Ishikawa (cell line): Measurements from ENCODE around the gene RAPSN.

Experiments
- CEBPB ChIP-seq: IDR thresholded peaks from 2 replicates; pipeline ENCODE4 v1.6.1; 2012
- CREB1 ChIP-seq: IDR thresholded peaks from 2 replicates; pipeline ENCODE4 v1.6.1; 2012; ENCODE audit warnings: low read depth
- EGR1 ChIP-seq: IDR thresholded peaks from 2 replicates; pipeline ENCODE4 v1.6.1; 2012
- EP300 ChIP-seq: IDR thresholded peaks from 2 replicates; pipeline ENCODE4 v1.6.1; 2012; ENCODE audit warnings: borderline replicate concordance
- FOXM1 ChIP-seq: IDR thresholded peaks from 2 replicates; pipeline ENCODE4 v1.6.1; 2012; ENCODE audit warnings: low read depth, borderline replicate concordance
- NFIC ChIP-seq: IDR thresholded peaks from 2 replicates; pipeline ENCODE4 v1.6.1; 2012
- RAD21 ChIP-seq: IDR thresholded peaks from 2 replicates; pipeline ENCODE4 v1.6.1; 2012; ENCODE audit warnings: low read depth
- TAF1 ChIP-seq: IDR thresholded peaks from 2 replicates; pipeline ENCODE4 v1.6.1; 2012; ENCODE audit warnings: low read depth, mild to moderate bottlenecking
- TCF12 ChIP-seq: IDR thresholded peaks from 2 replicates; pipeline ENCODE4 v1.6.1; 2012; ENCODE audit warnings: low read depth
- TEAD4 ChIP-seq: IDR thresholded peaks from 2 replicates; pipeline ENCODE4 v1.6.1; 2012
- YY1 ChIP-seq: IDR thresholded peaks from 2 replicates; pipeline ENCODE4 v1.6.1; 2012; ENCODE audit warnings: low read depth
- ZBTB7A ChIP-seq: IDR thresholded peaks from 2 replicates; pipeline ENCODE4 v1.6.1; 2012; ENCODE audit warnings: low read depth
- TF ChIP-seq, protein P1 (sequence below): IDR thresholded peaks from 2 replicates; pipeline ENCODE4 v1.6.1; 2012
- TF ChIP-seq, protein P2 (sequence below): IDR thresholded peaks from 2 replicates; pipeline ENCODE4 v1.6.1; 2012
- TF ChIP-seq, protein P3 (sequence below): IDR thresholded peaks from 2 replicates; pipeline ENCODE4 v1.6.1; 2012; ENCODE audit warnings: low read depth, mild to moderate bottlenecking

The RAPSN gene

DNA sequence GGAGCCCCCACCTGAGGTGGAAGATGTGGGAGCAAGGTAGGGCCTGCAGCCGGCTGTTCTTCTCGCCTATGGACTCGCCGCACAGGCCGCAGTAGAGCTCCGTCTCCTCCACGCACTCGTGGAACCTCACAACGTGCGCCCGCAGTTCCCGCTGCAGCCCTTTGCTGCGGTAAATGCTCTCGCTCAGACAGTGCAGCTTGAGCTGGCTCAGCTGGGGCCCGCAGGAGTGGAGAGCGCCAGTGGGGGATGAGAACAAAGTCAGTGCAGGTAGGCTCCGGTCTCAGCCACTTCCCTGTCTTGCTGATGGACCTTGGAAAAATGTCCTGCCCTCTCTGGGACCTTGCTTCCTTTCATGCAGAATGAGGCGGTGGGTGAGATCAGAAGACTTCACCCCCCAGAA is 10.2 kb downstream of the RAPSN start:
- no peak for TF ChIP-seq FOXM1
- TF ChIP-seq ZBTB7A = no peak
- no peak for TF ChIP-seq EGR1
- TF ChIP-seq YY1 = no peak
- TF ChIP-seq EP300 = no peak
- no peak for TF ChIP-seq TEAD4
- no peak for TF ChIP-seq NFIC
- TF ChIP-seq, protein P1, sequence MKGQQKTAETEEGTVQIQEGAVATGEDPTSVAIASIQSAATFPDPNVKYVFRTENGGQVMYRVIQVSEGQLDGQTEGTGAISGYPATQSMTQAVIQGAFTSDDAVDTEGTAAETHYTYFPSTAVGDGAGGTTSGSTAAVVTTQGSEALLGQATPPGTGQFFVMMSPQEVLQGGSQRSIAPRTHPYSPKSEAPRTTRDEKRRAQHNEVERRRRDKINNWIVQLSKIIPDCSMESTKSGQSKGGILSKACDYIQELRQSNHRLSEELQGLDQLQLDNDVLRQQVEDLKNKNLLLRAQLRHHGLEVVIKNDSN = no peak
- TF ChIP-seq TAF1 = no peak
- TF ChIP-seq TCF12 = no peak
- TF ChIP-seq CEBPB = no peak
- TF ChIP-seq, protein P2, sequence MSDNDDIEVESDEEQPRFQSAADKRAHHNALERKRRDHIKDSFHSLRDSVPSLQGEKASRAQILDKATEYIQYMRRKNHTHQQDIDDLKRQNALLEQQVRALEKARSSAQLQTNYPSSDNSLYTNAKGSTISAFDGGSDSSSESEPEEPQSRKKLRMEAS = no peak
- TF ChIP-seq RAD21 = no peak

DNA sequence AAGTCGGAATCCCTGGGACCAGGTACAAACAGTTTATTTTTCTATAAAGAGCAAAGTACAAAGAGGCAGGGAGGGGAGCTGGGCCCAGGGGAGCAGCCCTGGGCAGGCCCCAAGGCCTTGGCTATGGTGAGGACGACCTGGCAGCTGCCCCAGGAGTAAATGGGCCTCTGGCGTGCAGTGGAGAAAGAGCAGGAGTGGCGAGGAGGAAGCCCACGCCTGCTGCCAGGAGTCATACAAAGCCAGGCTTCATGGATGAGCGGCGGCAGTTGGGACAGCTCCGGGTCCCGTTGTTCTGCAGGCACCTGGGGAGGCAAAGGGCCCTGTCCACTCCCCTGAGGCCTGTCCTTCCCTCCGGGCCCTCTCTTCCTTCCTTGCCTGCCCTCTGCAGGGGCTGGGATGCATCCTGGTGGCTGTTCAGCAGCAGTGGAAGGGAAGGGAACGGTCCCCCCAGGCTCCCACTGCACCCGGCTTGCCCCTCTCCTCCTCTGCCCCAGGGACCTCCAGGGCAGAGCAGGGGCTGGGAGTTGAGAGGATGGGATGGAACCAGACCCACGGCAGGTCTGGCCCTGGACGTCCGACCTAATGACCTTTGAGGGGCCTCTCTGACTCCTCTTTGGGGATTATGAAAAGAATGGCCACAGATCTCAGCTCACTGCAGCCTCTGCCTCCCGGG is 11.1 kb downstream of the RAPSN start:
- TF ChIP-seq CEBPB (no peak), TAF1 (no peak), EP300 (no peak), EGR1 (no peak), YY1 (no peak), TEAD4 (no peak), CREB1 (no peak), RAD21 (no peak), ZBTB7A (no peak), FOXM1 (no peak), NFIC (no peak), TCF12 (no peak)
- TF ChIP-seq, protein P1 = no peak
- TF ChIP-seq, protein P3, sequence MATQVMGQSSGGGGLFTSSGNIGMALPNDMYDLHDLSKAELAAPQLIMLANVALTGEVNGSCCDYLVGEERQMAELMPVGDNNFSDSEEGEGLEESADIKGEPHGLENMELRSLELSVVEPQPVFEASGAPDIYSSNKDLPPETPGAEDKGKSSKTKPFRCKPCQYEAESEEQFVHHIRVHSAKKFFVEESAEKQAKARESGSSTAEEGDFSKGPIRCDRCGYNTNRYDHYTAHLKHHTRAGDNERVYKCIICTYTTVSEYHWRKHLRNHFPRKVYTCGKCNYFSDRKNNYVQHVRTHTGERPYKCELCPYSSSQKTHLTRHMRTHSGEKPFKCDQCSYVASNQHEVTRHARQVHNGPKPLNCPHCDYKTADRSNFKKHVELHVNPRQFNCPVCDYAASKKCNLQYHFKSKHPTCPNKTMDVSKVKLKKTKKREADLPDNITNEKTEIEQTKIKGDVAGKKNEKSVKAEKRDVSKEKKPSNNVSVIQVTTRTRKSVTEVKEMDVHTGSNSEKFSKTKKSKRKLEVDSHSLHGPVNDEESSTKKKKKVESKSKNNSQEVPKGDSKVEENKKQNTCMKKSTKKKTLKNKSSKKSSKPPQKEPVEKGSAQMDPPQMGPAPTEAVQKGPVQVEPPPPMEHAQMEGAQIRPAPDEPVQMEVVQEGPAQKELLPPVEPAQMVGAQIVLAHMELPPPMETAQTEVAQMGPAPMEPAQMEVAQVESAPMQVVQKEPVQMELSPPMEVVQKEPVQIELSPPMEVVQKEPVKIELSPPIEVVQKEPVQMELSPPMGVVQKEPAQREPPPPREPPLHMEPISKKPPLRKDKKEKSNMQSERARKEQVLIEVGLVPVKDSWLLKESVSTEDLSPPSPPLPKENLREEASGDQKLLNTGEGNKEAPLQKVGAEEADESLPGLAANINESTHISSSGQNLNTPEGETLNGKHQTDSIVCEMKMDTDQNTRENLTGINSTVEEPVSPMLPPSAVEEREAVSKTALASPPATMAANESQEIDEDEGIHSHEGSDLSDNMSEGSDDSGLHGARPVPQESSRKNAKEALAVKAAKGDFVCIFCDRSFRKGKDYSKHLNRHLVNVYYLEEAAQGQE = no peak
- TF ChIP-seq, protein P2 = no peak

DNA sequence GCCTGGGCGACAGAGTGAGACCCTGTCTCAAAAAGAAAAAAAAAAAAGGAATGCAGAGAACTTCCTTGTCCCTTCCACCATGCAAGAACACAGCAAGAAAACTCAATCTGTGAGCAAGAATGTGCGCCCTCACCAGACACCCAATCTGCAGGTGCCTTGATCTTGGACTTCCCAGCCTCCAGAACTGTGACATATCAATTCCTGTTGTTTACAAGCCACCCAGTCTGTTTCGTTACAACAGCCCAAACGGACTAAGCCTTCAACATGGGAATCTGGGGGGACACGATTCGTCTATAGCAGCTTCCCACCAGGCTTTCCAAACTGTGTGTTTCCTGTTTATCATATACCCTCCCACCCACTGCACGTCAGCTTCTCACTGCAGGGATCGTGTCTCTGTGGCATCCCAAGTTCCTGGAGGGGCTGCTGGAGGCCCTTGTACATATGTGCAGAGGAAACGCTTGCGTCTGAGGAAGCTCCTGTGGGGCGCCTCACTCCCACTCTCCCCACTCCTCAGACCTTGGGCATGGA is 11.7 kb downstream of the RAPSN start:
- TF ChIP-seq YY1 (no peak), EGR1 (no peak), CREB1 (no peak), RAD21 (no peak), NFIC (no peak), TCF12 (no peak), CEBPB (no peak)
- TF ChIP-seq, protein P2 = no peak
- TF ChIP-seq, protein P1 = no peak

DNA sequence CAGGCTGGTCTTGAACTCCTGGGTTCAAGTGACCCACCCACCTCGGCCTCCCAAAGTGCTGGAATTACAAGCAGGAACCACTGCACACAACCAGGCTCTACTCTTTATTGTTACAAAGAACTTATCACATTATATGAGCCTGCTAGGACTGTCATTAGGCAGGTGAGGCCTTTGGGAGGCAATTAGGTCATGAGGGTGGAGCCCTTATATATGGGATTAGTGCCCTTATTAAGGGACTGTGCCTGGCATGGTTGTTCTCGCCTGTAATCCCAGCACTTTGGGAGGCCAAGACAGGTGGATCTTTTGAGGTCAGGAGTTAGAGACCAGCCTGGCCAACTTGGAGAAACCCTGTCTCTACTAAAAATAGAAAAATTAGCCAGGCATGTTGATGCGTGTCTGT is 12.2 kb downstream of the RAPSN start:
- TF ChIP-seq FOXM1 (no peak), NFIC (no peak), YY1 (no peak), CREB1 (no peak)
- TF ChIP-seq, protein P3 = no peak

DNA sequence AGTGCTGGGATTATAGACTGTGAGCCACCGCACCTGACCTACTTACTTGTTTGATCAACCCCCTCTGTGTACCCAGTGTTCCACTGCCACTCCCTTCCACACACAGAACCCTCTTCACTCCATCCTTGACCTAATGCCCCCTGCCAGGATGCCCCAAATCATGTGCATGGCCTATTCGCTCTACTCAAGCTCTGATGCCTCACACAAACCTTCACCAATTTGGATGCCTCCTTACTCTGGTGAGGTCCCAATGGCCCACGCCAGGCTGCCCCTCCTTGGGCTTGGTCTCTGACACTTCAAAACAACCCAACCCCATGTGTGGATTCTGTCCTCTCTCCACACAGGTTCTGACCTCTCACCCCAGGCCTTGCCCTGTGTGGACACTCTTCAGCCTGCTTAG is 13.2 kb downstream of the RAPSN start:
- TF ChIP-seq YY1 = no peak
- no peak for TF ChIP-seq EP300
- TF ChIP-seq, protein P2 = no peak
- no peak for TF ChIP-seq TAF1
- TF ChIP-seq, protein P1 = no peak
- no peak for TF ChIP-seq TCF12
- no peak for TF ChIP-seq CREB1
- TF ChIP-seq RAD21 = no peak
- TF ChIP-seq ZBTB7A = no peak
- TF ChIP-seq, protein P3 = no peak
- no peak for TF ChIP-seq EGR1
- no peak for TF ChIP-seq FOXM1
- no peak for TF ChIP-seq NFIC
- no peak for TF ChIP-seq CEBPB
- no peak for TF ChIP-seq TEAD4
